NCI-H146 (cell line): ENCODE data around the gene ETV5.
"Not testable (repeated sequence)": the region's sequence is repeated elsewhere in the genome, so short reads cannot be mapped to it uniquely, and the experiment has no call there.

Source experiments
- DNase-seq: peaks from one replicate; lab custom pipeline; 2025; lab: John Stamatoyannopoulos, UW

ETV5 gene

GRCh38 chr3:186067360-186068242, 41.3 kb downstream of the ETV5 start:
- DNase-seq: no peak

- DNase-seq: no peak
Measured at GRCh38 chr3:186060222-186060621, 48.7 kb downstream of the ETV5 start.

DNA sequence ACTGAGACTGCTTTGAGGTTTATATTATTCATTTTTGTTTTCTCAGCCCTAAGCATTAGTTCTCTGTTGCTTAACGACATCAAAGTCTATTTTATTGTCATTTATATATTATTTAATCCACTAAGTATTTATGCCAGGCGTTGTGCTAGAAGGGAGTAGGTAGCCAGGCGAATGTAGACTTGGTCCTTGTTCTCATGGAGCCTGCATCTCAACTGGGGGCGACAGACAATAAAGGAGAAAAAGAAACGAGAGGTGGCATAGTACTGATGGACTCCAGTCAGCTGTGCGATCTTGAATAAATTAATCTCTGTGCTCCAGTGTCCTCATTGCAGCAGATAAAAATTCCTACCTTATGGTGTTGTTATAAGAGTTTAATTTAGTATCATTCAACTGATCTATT, 49.7 kb downstream of the ETV5 start:
- DNase-seq: no peak

DNA sequence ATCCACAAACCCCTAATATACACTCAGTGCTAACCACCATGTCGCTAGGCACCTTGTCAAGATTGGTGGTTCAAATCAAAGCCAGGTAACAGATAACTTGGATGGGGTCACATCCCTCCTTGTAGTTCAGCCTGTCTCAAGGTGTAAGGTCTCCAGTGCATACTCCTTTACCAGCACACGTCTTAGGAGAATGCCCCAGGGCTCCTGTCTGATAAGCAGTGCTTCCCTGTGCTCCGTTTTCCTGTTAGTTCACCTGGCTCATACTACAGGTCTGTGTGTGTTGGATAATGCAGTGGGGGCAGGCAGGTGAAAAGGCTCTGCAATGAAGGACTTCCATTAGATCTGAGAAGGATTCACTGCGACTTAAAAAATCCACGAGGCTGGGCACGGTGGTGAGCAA, 50.7 kb downstream of the ETV5 start:
- no peak for DNase-seq

DNA sequence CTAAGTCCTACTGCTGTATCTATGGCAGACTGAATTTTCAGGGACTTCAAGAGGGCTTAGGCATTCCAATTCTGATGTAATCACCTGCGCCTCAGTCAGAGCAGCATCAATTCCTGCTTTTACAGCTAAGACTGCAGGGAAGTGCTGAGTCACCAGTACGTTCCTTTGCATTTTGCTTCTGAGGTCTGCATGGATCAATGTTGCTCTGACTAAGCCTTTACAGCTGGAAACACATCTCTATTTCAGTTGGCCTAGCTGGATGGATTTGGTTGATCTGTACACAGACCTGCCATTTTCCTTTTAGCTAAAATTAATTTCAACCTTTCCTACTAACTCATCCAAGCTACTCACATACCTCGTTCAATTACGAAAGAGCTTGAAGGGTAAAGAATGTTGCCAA, 51.3 kb downstream of the ETV5 start:
- no peak for DNase-seq

- no peak for DNase-seq
Measured at GRCh38 chr3:186054792-186055352, 54.0 kb downstream of the ETV5 start.

- DNase-seq: no peak
Measured at GRCh38 chr3:186053954-186054791, 54.7 kb downstream of the ETV5 start.

DNA sequence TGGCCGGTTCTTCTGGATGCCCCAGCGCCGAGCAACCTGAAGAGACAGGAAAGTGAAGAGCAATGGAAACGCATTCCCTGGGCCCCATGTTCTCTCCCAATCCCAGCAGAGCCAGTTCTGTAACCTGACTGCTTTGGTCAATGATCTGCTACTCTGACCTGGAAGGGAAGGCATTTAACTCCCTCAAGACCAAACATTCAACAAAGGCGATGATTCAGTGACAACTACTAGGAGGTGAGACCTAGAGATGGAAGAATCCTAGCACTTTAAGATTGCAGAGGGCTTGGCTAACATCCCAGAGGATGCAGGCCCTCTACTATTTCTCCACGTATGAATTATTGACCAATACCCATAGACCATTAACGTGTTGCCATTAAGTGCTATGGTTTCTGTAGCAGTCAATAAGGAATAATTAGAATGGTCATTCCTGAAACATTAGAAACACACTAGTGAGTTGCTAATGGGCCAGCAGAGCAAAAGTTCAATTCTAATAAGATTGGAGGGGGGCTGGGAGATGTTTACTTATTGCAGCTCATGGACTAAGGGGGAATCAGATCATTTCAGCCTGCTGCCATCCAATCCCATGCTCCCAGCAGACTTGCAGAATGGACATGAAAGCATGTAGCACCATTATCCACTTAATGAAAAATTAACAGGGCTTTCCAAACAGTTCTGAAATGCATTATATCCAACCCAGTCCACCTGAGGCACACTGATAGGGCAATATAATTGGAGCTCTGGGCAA, 56.6 kb downstream of the ETV5 start:
- DNase-seq: no peak

- DNase-seq: no peak
Measured at GRCh38 chr3:186049001-186049400, 59.9 kb downstream of the ETV5 start.

DNA sequence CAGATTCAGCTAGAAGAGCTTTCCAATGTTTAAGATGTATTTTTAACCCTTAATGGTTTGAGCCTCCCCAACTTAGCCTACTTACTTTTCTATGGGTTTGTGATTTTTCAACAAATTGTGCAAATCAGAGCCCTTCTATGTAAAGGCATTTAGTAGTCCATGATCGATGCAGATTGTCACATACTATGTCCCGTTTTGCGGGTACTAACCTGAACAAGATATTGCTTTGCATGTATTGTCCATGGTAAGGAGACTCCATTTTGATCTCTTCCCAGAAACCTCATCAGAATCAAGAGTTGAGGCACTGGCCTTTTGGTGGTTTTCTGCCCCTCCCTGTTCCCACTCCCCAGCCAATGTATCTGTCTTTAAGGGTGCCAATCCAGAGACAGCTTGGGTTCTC, 60.8 kb downstream of the ETV5 start:
- no peak for DNase-seq

- DNase-seq: no peak
Measured at GRCh38 chr3:186046838-186047237, 62.1 kb downstream of the ETV5 start.

DNA sequence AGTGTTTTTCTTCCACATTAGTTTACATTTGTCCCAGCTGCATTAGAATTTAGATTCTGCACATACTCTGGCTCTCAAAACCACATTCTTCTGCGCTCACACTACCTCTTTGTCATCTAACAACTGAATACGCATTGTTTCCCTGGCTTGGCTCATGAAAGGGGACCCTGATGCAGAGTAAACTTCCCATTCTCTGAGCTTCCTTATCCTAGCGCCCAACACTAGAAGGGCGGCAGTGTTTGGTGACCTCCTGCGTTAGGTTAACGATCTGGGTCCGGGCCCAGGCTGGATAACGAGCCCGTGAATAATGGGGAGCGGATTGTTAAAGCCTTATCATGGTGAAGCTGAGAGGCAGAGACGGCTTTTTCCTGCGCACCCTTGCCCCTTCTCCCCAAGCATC, 63.9 kb downstream of the ETV5 start:
- DNase-seq: no peak

DNA sequence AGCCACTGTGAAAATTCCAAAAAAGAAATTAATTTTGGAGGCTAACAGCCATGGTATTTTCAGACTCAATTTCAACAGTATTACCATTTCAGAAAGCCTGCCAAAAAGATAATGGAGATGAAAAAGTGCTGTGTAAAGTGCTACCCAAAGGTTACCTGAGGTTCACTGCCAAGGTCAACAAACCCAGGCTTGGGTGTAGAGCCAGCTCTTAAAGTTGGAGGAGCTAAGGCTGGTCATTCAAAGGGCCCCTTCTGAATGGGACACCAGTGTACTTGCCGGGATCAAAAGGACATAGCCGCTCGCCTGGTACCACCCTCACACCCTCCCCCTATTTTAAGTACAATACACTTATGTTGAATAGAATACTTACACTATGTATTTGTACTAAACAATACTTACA, 64.5 kb downstream of the ETV5 start:
- DNase-seq: no peak

GRCh38 chr3:186042521-186043202, 66.2 kb downstream of the ETV5 start:
- DNase-seq: no peak

DNA sequence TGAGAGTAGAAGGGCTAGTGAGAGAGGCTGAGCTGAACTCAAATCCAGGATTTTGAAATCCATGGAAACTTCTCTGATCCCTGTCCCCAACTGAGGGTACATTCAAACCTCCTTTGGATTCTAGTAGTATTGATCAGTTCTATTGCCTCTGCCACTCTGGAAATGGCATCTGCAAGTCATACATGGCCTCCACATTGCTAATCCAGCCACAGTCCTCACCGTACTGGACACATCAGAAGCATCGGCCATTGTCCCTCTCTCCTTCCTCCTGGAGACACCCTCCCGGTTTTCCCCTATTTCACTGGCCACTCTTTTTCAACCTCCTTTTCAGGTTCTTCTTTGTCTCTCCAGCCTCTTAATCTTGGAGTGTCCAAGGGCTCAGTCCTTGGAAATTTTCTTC, 66.9 kb downstream of the ETV5 start:
- no peak for DNase-seq

DNA sequence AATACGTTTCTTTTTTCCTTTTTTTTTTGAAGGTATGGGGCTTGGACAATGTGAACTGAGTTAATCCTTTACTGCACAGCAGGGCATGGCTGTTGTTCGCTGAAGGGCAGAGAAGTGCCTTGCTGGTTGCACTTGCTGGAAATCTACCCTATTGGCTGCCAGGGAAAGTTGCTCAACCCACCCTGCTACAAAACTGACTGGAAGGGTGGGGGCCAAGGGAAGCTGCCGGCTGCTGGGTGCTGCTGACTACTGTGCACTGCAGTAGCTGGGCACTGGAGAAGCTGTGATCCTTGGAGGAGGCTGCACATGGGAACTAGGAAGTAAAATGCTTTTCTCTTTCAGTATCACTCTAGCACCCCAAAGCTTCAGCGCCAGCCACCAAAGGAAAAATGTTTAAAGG, 70.5 kb downstream of the ETV5 start:
- no peak for DNase-seq

DNA sequence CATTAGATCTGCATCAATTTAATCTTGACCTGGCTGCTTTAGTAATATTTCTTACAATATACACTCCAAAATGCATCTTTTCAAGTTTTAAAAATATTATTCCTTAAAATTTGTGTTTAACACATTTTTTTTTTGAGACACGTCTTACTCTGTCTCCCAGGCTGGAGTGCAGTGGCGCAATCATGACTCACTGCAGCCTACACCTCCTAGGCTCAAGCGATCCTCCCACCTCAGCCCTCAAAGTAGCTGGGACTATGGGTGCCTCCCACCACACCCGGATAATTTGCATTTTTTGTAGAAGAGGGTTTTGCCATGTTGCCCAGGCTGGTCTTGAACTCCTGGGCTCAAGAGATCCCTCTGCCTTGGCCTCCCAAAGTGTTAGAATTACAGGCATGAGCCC, 73.6 kb downstream of the ETV5 start:
- no peak for DNase-seq

- DNase-seq: no peak
Measured at GRCh38 chr3:186032321-186032720, 76.6 kb downstream of the ETV5 start.

DNA sequence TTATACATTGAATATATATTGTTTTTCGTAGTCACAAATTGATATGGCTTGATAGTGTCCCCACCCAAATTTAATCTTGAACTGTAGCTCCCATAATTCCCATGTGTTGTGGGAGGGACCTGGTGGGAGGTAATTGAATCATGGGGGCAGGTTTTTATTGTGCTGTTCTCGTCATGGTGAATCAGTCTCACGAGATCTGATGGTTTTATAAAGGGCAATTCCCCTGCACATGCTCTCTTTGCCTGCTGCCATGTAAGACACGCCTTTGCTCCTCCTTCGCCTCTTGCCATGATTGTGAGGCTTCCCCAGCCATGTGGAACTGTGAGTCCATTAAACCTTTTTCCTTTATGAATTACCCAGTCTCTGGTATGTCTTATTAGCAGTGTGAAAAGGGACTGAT, 82.9 kb downstream of the ETV5 start:
- DNase-seq: not testable (repeated sequence)

GRCh38 chr3:186025161-186025560, 83.7 kb downstream of the ETV5 start:
- no peak for DNase-seq

GRCh38 chr3:186024210-186024609, 84.7 kb downstream of the ETV5 start:
- no peak for DNase-seq

GRCh38 chr3:186022931-186023330, 86.0 kb downstream of the ETV5 start:
- DNase-seq: no peak
